ENCODE data around the gene NOL4L.

GRCh38 chr20:32553618-32554017, 31.5 kb downstream of the NOL4L start:
- TF ChIP-seq, protein P1, sequence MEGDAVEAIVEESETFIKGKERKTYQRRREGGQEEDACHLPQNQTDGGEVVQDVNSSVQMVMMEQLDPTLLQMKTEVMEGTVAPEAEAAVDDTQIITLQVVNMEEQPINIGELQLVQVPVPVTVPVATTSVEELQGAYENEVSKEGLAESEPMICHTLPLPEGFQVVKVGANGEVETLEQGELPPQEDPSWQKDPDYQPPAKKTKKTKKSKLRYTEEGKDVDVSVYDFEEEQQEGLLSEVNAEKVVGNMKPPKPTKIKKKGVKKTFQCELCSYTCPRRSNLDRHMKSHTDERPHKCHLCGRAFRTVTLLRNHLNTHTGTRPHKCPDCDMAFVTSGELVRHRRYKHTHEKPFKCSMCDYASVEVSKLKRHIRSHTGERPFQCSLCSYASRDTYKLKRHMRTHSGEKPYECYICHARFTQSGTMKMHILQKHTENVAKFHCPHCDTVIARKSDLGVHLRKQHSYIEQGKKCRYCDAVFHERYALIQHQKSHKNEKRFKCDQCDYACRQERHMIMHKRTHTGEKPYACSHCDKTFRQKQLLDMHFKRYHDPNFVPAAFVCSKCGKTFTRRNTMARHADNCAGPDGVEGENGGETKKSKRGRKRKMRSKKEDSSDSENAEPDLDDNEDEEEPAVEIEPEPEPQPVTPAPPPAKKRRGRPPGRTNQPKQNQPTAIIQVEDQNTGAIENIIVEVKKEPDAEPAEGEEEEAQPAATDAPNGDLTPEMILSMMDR (conservative IDR thresholded peaks at IDR 0.05), result no peak
- no peak for TF ChIP-seq ZFX (IDR thresholded peaks at IDR 0.05)

All from C4-2B (cell line).